Body of pancreas (tissue), 4 donors: Measurements from ENCODE around the gene FGF14.

ENCODE experiments used
- CTCF ChIP-seq, 7 experiments: fragments of 450-650 bp in 4 of 7; fragments of 200-600 bp in 3 of 7; sonication (generic) in 3 of 7; IDR thresholded peaks; one replicate each; pipeline ENCODE4 v1.5.1; 2016 to 2019; ENCODE audit warnings: antibody characterized with exemption in 7 of 7
- POLR2A ChIP-seq, 3 donors: fragments of 450-650 bp; IDR thresholded peaks; one replicate each; pipeline ENCODE4 v1.6.1; 2016; ENCODE audit warnings: antibody characterized with exemption in 3 of 3, mild to moderate bottlenecking in 2 of 3

- TF ChIP-seq CTCF (IDR thresholded peaks at IDR 0.05) (no peak), POLR2A (IDR thresholded peaks at IDR 0.05) (no peak)
Observed at GRCh38 chr13:101706651-101707050, 695.2 kb downstream of the FGF14 start.
